MCF 10A (cell line): ENCODE data around the gene ERCC5. TPM values are rescaled to one million over a fixed set of nuclear protein-coding genes. Genes with fewer than 3 reads are reported as not detected.

Experiments
- Bru-seq: library from RNA; stranded (reverse); fragments of 400-500 nt; gene quantifications from one replicate; lab custom pipeline; 2021; lab: Mats Ljungman, UMichigan
- BruChase-seq, 2 experiments: library from RNA; stranded (reverse); fragments of 400-500 nt; gene quantifications; one replicate each; lab custom pipeline; 2021; lab: Mats Ljungman, UMichigan
- BruUV-seq: library from RNA; stranded (reverse); fragments of 400-500 nt; replicated peaks from 2 replicates; lab custom pipeline; 2021; lab: Mats Ljungman, UMichigan
- CTCF ChIA-PET: fragments of 300-600 bp; sonication (Branson Sonifier 250); formaldehyde crosslinking; extraction: SDS; loops from one replicate; lab custom pipeline; 2021; ENCODE audit warnings: antibody characterized with exemption, inconsistent platforms; lab: Yijun Ruan, JAX
- POLR2A ChIA-PET: fragments of 300-600, 350-650 bp; sonication (Branson Sonifier 250); formaldehyde crosslinking; extraction: SDS; loops from one replicate; lab custom pipeline; 2020; ENCODE audit warnings: antibody characterized with exemption, inconsistent platforms; lab: Yijun Ruan, JAX
- DNase-seq: peaks from one replicate; pipeline ENCODE4 v3.0.0-alpha.2; 2018; ENCODE audit not compliant: unreplicated experiment
- H3K27ac Mint-ChIP-seq: one replicate; pipeline ENCODE4 v1.8.0; 2022; ENCODE audit warnings: mild to moderate bottlenecking, low read depth, mixed read lengths; ENCODE audit not compliant: unreplicated experiment
- H3K27me3 Mint-ChIP-seq: one replicate; pipeline ENCODE4 v1.8.0; 2022; ENCODE audit warnings: mixed read lengths; ENCODE audit not compliant: insufficient read depth, unreplicated experiment
- H3K36me3 Mint-ChIP-seq: one replicate; pipeline ENCODE4 v1.8.0; 2022; ENCODE audit warnings: mild to moderate bottlenecking, moderate library complexity, mixed read lengths; ENCODE audit not compliant: insufficient read depth, unreplicated experiment
- H3K4me1 Mint-ChIP-seq: one replicate; pipeline ENCODE4 v1.8.0; 2022; ENCODE audit warnings: mixed read lengths; ENCODE audit not compliant: insufficient read depth, unreplicated experiment
- H3K4me3 Mint-ChIP-seq: one replicate; pipeline ENCODE4 v1.8.0; 2022; ENCODE audit warnings: mild to moderate bottlenecking, moderate library complexity, mixed read lengths; ENCODE audit not compliant: unreplicated experiment
- H3K9me3 Mint-ChIP-seq: one replicate; pipeline ENCODE4 v1.8.0; 2022; ENCODE audit warnings: mixed read lengths; ENCODE audit not compliant: unreplicated experiment
- CTCF ChIP-seq: fragments of 200-600 bp; IDR thresholded peaks from one replicate; pipeline ENCODE4 v1.8.0; 2022; ENCODE audit warnings: antibody characterized with exemption, mild to moderate bottlenecking; ENCODE audit not compliant: unreplicated experiment
- intact Hi-C: fragments of 100-400 bp; cut with micrococcal nuclease; formaldehyde crosslinking; loops from 2 replicates; pipeline ENCODE4 v1.14.1; 2022
- long read RNA-seq: library from polyadenylated mRNA; stranded (forward); transcript quantifications from one replicate; pipeline ENCODE4 v2.0.0, GENCODE V29; 2022
- total RNA-seq: library from RNA; stranded (reverse); gene quantifications from 2 replicates; pipeline ENCODE4 v1.2.3, GENCODE V29; 2022

Gene ERCC5
- total RNA-seq (68.1 and 68.8 TPM in 2 replicates), Bru-seq, nascent RNA (percentile 77 among the genes with signal in this experiment), BruChase-seq, experiment 1, labeled RNA remaining after a 6-hour chase (percentile 83 among the genes with signal in this experiment), BruChase-seq, experiment 2, labeled RNA remaining after a 2-hour chase (percentile 87 among the genes with signal in this experiment)
- long read RNA-seq, full-length matches to known transcripts: 125 of 142 reads
- long read RNA-seq, partial matches to known transcripts: 4 of 142 reads
- long read RNA-seq, other reads (novel, unspliced or antisense): 13 of 142 reads

GRCh38 chr13:102845630-102846260 lies at the start of gene ERCC5:
Gene ERCC5 (plus strand): TSS chr13:102846032. CDS start chr13:102846267, 235 bp downstream.
- intact Hi-C loops: loop anchor here (1.0 to 2.0 kb wide), 2 partner anchors 73 to 249 kb away; partner anchors contain the start of genes TEX30 and TPP2
- no peaks in the 10 kb centered on the region for H3K27me3 Mint-ChIP-seq
- no TSS peak for BruUV-seq
- TF ChIP-seq CTCF: no peak
- ChIA-PET CTCF (interaction anchor here (0.7 to 3.9 kb wide), 17 partner anchors 11 to 421 kb away, joined by 3 to 25 read pairs (median 4); no protein-coding TSS in a partner anchor), POLR2A (interaction anchor here (0.6 to 6.9 kb wide), 31 partner anchors 10 to 1626 kb away, joined by 3 to 156 read pairs (median 5); partner anchors contain the start of genes BIVM, POGLUT2, TEX30 and TPP2)
- H3K36me3 Mint-ChIP-seq: peaks cover 22% of the 10 kb centered on the region
- H3K9me3 Mint-ChIP-seq: no peaks in the 10 kb centered on the region
- H3K4me1 Mint-ChIP-seq: peaks cover 20% of the 10 kb centered on the region
- DNase-seq: peak; percentile 96
- peak within 1 kb of the TSS; percentile 83 for H3K4me3 Mint-ChIP-seq
- peak within 1 kb of the TSS; percentile 90 for H3K27ac Mint-ChIP-seq

- CTCF ChIA-PET: interaction anchor here (0.6 to 2.4 kb wide), 12 partner anchors 9 to 227 kb away, joined by 3 to 10 read pairs (median 4); partner anchors contain the start of gene TPP2
- peak within 1 kb of the TSS; percentile 73 for H3K27ac Mint-ChIP-seq
- H3K4me3 Mint-ChIP-seq: peak within 1 kb of the TSS; percentile 92
- H3K27me3 Mint-ChIP-seq: no peaks in the 10 kb centered on the region
- H3K4me1 Mint-ChIP-seq: peaks cover 21% of the 10 kb centered on the region
- H3K36me3 Mint-ChIP-seq: peaks cover 36% of the 10 kb centered on the region
- BruUV-seq: TSS peak; percentile 54
- peak; percentile 97 for DNase-seq
- H3K9me3 Mint-ChIP-seq: no peaks in the 10 kb centered on the region
- intact Hi-C loops: loop anchor here (1.0 kb wide), 3 partner anchors 26 to 207 kb away; partner anchors contain the start of gene TEX30
- no peak for TF ChIP-seq CTCF
- POLR2A ChIA-PET: interaction anchor here (0.6 to 6.0 kb wide), 16 partner anchors 8 to 556 kb away, joined by 3 to 79 read pairs (median 3); partner anchors contain the start of genes ERCC5, TEX30 and TPP2
Observed at GRCh38 chr13:102798581-102799425, 47.0 kb upstream of the ERCC5 start, which contains the start of the genes BIVM and POGLUT2. Gene BIVM (plus strand): TSS chr13:102799119. CDS start chr13:102807268, 8,149 bp downstream. Gene POGLUT2 (minus strand): TSS chr13:102798976. CDS start chr13:102798670, 306 bp downstream.

- peak; percentile 36 for DNase-seq
- BruUV-seq: no TSS peak
- no peak for TF ChIP-seq CTCF
- H3K9me3 Mint-ChIP-seq: no peaks in the 10 kb centered on the region
- H3K4me1 Mint-ChIP-seq: peaks cover 21% of the 10 kb centered on the region
- ChIA-PET CTCF (interaction anchor here (0.6 to 3.2 kb wide), 24 partner anchors 8 to 1452 kb away, joined by 3 to 13 read pairs (median 4); no protein-coding TSS in a partner anchor), POLR2A (interaction anchor here (0.5 to 6.0 kb wide), 15 partner anchors 9 to 214 kb away, joined by 3 to 79 read pairs (median 6); partner anchors contain the start of genes ERCC5, TEX30 and TPP2)
- no peaks in the 10 kb centered on the region for H3K27me3 Mint-ChIP-seq
- H3K36me3 Mint-ChIP-seq: peaks cover 36% of the 10 kb centered on the region
- H3K4me3 Mint-ChIP-seq: peak overlapping the region; percentile 92
- intact Hi-C loops: loop anchor here (1.0 kb wide), 6 partner anchors 26 to 219 kb away; partner anchors contain the start of gene TEX30
- H3K27ac Mint-ChIP-seq: peak overlapping the region; percentile 73
Observed at GRCh38 chr13:102799426-102800144, 46.2 kb upstream of the ERCC5 start.
